ENCODE data around the gene PTGER4.
"Not testable (repeated sequence)": the region's sequence is repeated elsewhere in the genome, so short reads cannot be mapped to it uniquely, and the experiment has no call there.

PTGER4 gene

DNA sequence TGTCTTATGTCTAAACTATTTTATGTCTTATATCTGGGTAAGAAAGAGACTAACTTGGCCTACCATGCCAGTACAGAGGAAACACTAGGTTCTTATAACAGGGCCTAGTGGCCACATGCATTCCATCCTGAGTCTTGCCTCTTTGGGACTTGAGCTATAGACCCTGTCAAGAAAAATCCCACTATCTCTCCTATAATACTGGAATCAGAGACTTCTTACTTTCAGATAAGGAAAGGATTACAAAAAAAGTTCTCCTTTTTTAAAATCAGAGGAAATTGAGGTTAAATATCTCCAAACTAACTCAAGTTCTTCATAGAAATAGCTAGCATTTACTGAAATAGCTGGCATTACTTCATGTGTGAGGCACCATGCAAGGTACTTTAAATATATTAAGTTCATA, 34.3 kb downstream of the PTGER4 start:
- DNase-seq (ENCODE audit: low spot score), result no peak
- H3K27ac ChIP-seq, result no peak overlapping the region
- ChIA-PET POLR2A (ENCODE audit: low non-redundant PET) (interaction anchor here (1.0 kb wide), 1 partner anchor 34 kb away, joined by 3 read pairs; the partner anchor contains the start of gene PTGER4), CTCF (no interaction called here)
- TF ChIP-seq CTCF (conservative IDR thresholded peaks at IDR 0.05; ENCODE audit: low read depth), result no peak

DNA sequence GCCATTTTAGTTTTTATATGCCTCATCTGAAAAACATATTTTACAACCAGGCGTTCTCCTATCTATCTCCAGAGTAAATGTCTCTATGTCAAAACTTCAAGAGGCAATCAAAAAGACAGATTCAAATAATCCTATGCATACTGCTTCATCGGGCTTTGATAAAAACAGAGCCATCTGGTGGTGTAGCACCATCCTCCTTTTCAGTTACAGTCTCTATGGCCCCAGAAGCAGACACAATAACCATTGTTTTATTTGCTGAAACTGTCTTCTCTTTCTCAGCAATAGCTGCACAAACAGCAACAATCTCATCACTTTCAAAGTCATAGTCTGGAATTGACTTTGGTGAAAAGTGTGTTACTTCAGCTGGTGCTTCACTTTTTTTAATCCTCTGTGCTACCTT, 36.3 kb downstream of the PTGER4 start:
- POLR2A ChIA-PET (ENCODE audit: low non-redundant PET), result no interaction called here
- no peak overlapping the region for H3K27ac ChIP-seq
- CTCF ChIA-PET, result interaction anchor here (0.7 to 0.9 kb wide), 2 partner anchors 1002 to 1071 kb away, joined by 3 read pairs; no protein-coding TSS in a partner anchor
- no peak for TF ChIP-seq CTCF (conservative IDR thresholded peaks at IDR 0.05; ENCODE audit: low read depth)
- peak; percentile 14 for DNase-seq (ENCODE audit: low spot score)

DNA sequence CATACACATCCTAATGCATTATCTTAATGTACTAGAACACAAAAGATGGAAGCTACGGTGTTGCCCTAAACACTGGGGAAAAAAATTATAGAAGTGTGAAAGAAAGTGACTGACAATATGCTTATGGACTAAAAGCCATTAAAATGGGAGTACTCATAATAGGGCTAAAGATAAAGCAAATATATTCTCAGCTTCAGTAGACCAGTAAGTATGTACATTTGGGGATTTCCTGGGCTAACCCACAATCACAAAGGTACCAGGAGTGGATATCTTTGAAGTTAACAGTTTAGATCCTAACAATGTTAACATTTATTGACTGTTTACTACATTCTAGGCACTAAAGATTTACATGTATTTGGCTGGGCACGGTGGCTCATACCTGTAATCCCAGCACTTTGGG, 36.9 kb downstream of the PTGER4 start:
- no peak for DNase-seq (ENCODE audit: low spot score)
- no peak for TF ChIP-seq CTCF (conservative IDR thresholded peaks at IDR 0.05; ENCODE audit: low read depth)
- CTCF ChIA-PET, result interaction anchor here (0.7 to 0.9 kb wide), 2 partner anchors 1003 to 1070 kb away, joined by 3 read pairs; no protein-coding TSS in a partner anchor
- POLR2A ChIA-PET (ENCODE audit: low non-redundant PET), result no interaction called here
- H3K27ac ChIP-seq, result no peak overlapping the region

DNA sequence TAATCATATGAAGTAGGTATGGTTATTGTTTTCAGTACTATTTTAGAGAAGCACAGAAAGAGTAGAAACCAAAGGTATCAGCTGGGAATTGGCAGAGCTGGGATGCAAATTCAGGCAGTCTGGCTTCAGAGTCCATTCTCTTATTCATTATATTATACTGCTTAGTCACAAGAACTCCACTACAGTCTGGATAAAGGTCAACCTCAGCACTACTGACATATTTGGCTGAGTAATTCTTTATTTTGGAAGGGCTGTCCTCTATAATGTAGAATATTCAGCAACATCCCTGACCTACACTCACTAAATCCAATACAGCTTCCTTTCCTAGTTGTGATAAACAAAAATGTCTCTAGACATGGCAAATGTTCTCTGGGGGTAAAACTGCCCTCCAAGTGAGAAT, 37.6 kb downstream of the PTGER4 start:
- DNase-seq (ENCODE audit: low spot score), result no peak
- ChIA-PET POLR2A (ENCODE audit: low non-redundant PET) (no interaction called here), CTCF (interaction anchor here (0.8 kb wide), 1 partner anchor 1840 kb away, joined by 4 read pairs; no protein-coding TSS in a partner anchor)

GRCh38 chr5:40720069-40720468, 40.4 kb downstream of the PTGER4 start:
- DNase-seq (ENCODE audit: low spot score), result no peak
- POLR2A ChIA-PET (ENCODE audit: low non-redundant PET), result no interaction called here
- H3K27ac ChIP-seq, result no peak overlapping the region
- CTCF ChIA-PET, result interaction anchor here (0.6 kb wide), 1 partner anchor 1141 kb away, joined by 5 read pairs; no protein-coding TSS in a partner anchor
- no peak for TF ChIP-seq CTCF (conservative IDR thresholded peaks at IDR 0.05; ENCODE audit: low read depth)

More for the DNA sequence above, 37.6 kb downstream of the PTGER4 start:
- H3K27ac ChIP-seq, result no peak overlapping the region
- TF ChIP-seq CTCF (conservative IDR thresholded peaks at IDR 0.05; ENCODE audit: low read depth), result no peak

GRCh38 chr5:40722497-40722911, 42.8 kb downstream of the PTGER4 start:
- POLR2A ChIA-PET (ENCODE audit: low non-redundant PET); CTCF ChIA-PET; DNase-seq (ENCODE audit: low spot score); H3K27ac ChIP-seq: not testable (repeated sequence)

GRCh38 chr5:40733434-40733833, 53.7 kb downstream of the PTGER4 start:
- no peak for TF ChIP-seq CTCF (conservative IDR thresholded peaks at IDR 0.05; ENCODE audit: low read depth)
- POLR2A ChIA-PET (ENCODE audit: low non-redundant PET), result no interaction called here
- CTCF ChIA-PET, result interaction anchor here (0.5 kb wide), 1 partner anchor 526 kb away, joined by 4 read pairs; no protein-coding TSS in a partner anchor
- no peak for DNase-seq (ENCODE audit: low spot score)
- no peak overlapping the region for H3K27ac ChIP-seq
